HEK293T (cell line): ENCODE data around the gene RPL37.

Experiments used
- CTCF ChIA-PET: fragments of 350-600 bp; formaldehyde crosslinking; extraction: SDS; loops from one replicate; lab custom pipeline; 2021; ENCODE audit warnings: antibody characterized with exemption, inconsistent platforms; lab: Yijun Ruan, JAX
- POLR2A ChIA-PET: fragments of 350-600 bp; formaldehyde crosslinking; extraction: SDS; loops from one replicate; lab custom pipeline; 2020; ENCODE audit warnings: antibody characterized with exemption, inconsistent platforms; lab: Yijun Ruan, JAX
- DNase-seq: peaks from one replicate; pipeline ENCODE4 v3.0.0; 2012; ENCODE audit warnings: mixed read lengths; ENCODE audit errors: extremely low spot score
- ARNT ChIP-seq: fragments of 450-650 bp; IDR thresholded peaks from 2 replicates; pipeline ENCODE4 v1.6.1; 2017; ENCODE audit warnings: mild to moderate bottlenecking
- BHLHE40 ChIP-seq: fragments of 450-650 bp; IDR thresholded peaks from 2 replicates; pipeline ENCODE4 v1.6.1; 2016; ENCODE audit warnings: mild to moderate bottlenecking, moderate library complexity, borderline replicate concordance
- CTBP1 ChIP-seq: fragments of 450-650 bp; IDR thresholded peaks from 2 replicates; pipeline ENCODE4 v1.6.1; 2016; ENCODE audit warnings: borderline replicate concordance
- ELF4 ChIP-seq: fragments of 450-650 bp; IDR thresholded peaks from 2 replicates; pipeline ENCODE4 v1.6.1; 2017; ENCODE audit warnings: antibody characterized with exemption
- FOXA1 ChIP-seq: fragments of 450-650 bp; IDR thresholded peaks from 2 replicates; pipeline ENCODE4 v1.6.1; 2016; ENCODE audit warnings: mild to moderate bottlenecking
- FOXK2 ChIP-seq: fragments of 450-650 bp; IDR thresholded peaks from 2 replicates; pipeline ENCODE4 v1.6.1; 2016; ENCODE audit warnings: mild to moderate bottlenecking
- FOXM1 ChIP-seq: fragments of 450-650 bp; IDR thresholded peaks from 2 replicates; pipeline ENCODE4 v1.6.1; 2017; ENCODE audit warnings: mild to moderate bottlenecking, borderline replicate concordance
- HDGF ChIP-seq: fragments of 450-650 bp; IDR thresholded peaks from 2 replicates; pipeline ENCODE4 v1.6.1; 2017; ENCODE audit warnings: antibody characterized with exemption, borderline replicate concordance
- L3MBTL2 ChIP-seq: fragments of 450-650 bp; conservative IDR thresholded peaks from 2 replicates; pipeline ENCODE4 v1.6.1; 2016; ENCODE audit warnings: mild to moderate bottlenecking
- LEF1 ChIP-seq: fragments of 450-650 bp; IDR thresholded peaks from 2 replicates; pipeline ENCODE4 v1.6.1; 2017; ENCODE audit warnings: mild to moderate bottlenecking, borderline replicate concordance
- NFRKB ChIP-seq: fragments of 450-650 bp; IDR thresholded peaks from 2 replicates; pipeline ENCODE4 v1.6.1; 2016; ENCODE audit warnings: mild to moderate bottlenecking, moderate library complexity
- SP1 ChIP-seq: fragments of 450-650 bp; IDR thresholded peaks from 2 replicates; pipeline ENCODE4 v1.6.1; 2017
- SUZ12 ChIP-seq: fragments of 450-650 bp; IDR thresholded peaks from 2 replicates; pipeline ENCODE4 v1.6.1; 2016; ENCODE audit warnings: mild to moderate bottlenecking
- TARDBP ChIP-seq: fragments of 450-650 bp; IDR thresholded peaks from 2 replicates; pipeline ENCODE4 v1.6.1; 2016
- TF ChIP-seq, protein P1 (sequence below): fragments of 450-650 bp; IDR thresholded peaks from 2 replicates; pipeline ENCODE4 v1.6.1; 2016

Gene RPL37

DNA sequence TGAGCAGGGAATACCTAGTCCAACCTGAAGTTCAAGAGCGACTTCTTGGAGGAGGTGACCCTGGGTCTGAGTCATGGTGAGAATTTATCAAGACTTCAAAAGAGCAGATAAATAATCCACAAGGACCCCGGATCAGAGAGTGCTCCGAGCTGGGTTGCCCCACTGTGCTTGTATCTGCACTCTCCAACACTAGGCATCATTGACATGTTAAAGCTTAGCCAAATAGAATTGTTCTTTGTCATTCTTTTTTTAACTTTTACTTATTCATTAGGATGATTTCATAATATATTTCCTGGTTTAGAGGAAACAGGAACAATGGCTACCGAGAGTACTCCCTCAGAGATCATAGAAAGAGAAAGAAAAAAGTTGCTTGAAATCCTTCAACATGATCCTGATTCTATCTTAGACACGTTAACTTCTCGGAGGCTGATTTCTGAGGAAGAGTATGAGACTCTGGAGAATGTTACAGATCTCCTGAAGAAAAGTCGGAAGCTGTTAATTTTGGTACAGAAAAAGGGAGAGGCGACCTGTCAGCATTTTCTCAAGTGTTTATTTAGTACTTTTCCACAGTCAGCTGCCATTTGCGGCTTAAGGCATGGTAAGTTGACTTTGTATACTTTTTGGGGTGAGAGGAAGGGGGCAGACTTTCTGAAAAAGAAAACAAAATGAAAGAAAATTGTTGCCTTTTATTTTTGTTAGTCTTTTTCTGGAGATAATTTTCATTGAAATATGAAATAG, 6.2 kb upstream of the RPL37 start, which contains the start of gene CARD6:
Gene CARD6 (plus strand): TSS at position 300 of the 738 bp plus-strand sequence. CDS start 16 bp downstream, at position 316.
- ChIA-PET POLR2A (interaction anchor here (1.0 kb wide), 2 partner anchors 9 to 12 kb away, joined by 3 to 4 read pairs; no protein-coding TSS in a partner anchor), CTCF (interaction anchor here (0.7 to 1.5 kb wide), 2 partner anchors 11 to 38 kb away, joined by 3 read pairs; no protein-coding TSS in a partner anchor)
- TF ChIP-seq CTBP1 (no peak), LEF1 (no peak), L3MBTL2 (no peak), FOXA1 (no peak), ELF4 (no peak), BHLHE40 (no peak), FOXK2 (no peak)
- TF ChIP-seq, protein P1, sequence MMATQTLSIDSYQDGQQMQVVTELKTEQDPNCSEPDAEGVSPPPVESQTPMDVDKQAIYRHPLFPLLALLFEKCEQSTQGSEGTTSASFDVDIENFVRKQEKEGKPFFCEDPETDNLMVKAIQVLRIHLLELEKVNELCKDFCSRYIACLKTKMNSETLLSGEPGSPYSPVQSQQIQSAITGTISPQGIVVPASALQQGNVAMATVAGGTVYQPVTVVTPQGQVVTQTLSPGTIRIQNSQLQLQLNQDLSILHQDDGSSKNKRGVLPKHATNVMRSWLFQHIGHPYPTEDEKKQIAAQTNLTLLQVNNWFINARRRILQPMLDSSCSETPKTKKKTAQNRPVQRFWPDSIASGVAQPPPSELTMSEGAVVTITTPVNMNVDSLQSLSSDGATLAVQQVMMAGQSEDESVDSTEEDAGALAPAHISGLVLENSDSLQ: no peak
- DNase-seq: no peak

DNA sequence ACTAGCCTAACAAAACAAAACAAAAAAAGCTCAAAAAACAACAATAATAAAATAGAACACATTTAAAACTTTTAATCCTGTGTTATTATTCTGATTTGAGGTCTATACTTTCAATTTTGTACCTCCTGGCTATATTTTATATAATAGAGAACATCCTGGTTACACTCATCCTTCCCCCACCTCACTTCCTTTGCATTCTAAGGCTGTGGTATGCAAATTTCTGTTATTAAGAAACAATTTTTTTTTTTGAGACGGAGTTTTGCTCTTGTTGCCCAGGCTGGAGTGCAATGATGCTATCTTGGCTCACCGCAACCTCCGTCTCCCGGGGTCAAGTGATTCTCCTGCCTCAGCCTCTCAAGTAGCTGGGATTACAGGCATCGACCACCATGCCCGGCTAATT, 3.1 kb upstream of the RPL37 start:
- CTCF ChIA-PET: no interaction called here
- TF ChIP-seq NFRKB: no peak
- TF ChIP-seq CTBP1: no peak
- TF ChIP-seq BHLHE40: no peak
- DNase-seq: no peak
- POLR2A ChIA-PET: no interaction called here

DNA sequence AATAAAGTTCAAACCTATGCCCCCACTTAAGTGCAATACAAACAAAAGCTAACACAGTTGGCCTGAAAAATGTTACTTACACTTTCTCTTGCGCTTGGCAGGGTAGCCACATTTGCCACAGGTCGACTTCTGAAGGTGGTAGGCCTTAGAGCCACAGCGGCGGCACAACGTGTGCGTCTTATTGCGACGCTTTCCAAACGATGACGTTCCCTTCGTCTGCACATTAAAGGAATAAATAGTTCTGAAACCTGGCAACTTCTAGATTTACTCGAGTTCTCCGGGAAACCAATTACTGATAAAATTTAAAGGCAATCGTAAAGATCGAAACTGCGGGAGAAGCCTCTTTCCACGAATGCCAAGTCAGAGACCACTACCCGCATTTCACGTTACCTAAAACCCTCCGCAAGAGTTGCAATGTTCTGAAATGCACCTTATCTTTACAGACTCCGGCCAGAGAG, 602 bp downstream of the RPL37 start:
- POLR2A ChIA-PET: interaction anchor here (0.9 to 2.0 kb wide), 13 partner anchors 10 to 59 kb away, joined by 3 to 11 read pairs (median 4); no protein-coding TSS in a partner anchor
- DNase-seq: no peak
- no peak for TF ChIP-seq FOXM1
- no peak for TF ChIP-seq ARNT
- TF ChIP-seq HDGF: no peak
- no peak for TF ChIP-seq BHLHE40
- TF ChIP-seq ELF4: no peak
- CTCF ChIA-PET: no interaction called here

DNA sequence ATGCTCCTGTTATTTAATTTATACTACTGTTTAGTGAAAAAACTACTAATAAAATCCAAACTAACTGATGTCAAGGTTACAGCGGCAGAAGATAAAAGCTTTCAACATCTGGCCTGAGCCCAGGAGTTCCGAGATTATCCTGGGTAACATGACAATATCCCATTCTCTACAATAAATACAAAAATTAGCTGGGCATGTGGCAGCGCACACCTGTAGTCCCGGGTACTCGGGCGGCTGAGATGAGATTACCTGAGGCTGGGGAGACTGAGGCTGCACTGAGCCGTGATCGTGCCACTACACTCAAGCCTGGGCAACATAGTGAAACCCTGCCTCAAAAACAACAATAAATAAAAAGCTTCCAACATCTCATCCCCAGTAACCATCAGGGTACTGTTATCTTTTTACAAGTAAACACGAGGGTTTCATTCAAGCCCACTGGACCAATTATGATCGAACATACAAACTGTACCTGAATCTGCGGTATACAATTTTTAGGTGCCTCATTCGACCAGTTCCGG, 1.3 kb downstream of the RPL37 start:
- ChIA-PET CTCF (no interaction called here), POLR2A (interaction anchor here (1.0 kb wide), 1 partner anchor 31 kb away, joined by 3 read pairs; no protein-coding TSS in a partner anchor)
- TF ChIP-seq SUZ12: no peak
- TF ChIP-seq BHLHE40: no peak
- DNase-seq: no peak

DNA sequence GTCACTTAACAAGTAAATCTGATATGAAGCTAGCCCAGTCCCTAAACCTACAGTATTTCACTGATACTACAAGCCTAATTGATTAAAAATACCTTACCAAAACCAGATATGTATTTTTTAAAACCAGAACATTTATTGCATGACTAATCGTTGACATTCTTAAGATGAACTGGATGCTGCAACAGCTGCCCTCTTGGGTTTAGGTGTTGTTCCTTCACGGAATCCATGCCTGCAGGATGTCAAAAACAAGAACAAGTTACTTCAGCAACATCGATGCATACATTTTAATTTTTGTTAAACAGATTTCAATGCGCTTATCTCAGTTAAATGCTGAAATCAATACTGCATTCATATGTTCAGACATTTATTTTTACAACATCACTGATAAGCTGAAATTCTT, 2.7 kb downstream of the RPL37 start:
- TF ChIP-seq TARDBP (no peak), SP1 (no peak), ARNT (no peak), L3MBTL2 (no peak), NFRKB (no peak), FOXA1 (no peak), FOXK2 (no peak), FOXM1 (no peak), SUZ12 (no peak), BHLHE40 (no peak), CTBP1 (no peak)
- TF ChIP-seq, protein P1: no peak
- DNase-seq: no peak
- ChIA-PET CTCF (no interaction called here), POLR2A (interaction anchor here (3.2 kb wide), 1 partner anchor 9 kb away, joined by 10 read pairs; no protein-coding TSS in a partner anchor)

DNA sequence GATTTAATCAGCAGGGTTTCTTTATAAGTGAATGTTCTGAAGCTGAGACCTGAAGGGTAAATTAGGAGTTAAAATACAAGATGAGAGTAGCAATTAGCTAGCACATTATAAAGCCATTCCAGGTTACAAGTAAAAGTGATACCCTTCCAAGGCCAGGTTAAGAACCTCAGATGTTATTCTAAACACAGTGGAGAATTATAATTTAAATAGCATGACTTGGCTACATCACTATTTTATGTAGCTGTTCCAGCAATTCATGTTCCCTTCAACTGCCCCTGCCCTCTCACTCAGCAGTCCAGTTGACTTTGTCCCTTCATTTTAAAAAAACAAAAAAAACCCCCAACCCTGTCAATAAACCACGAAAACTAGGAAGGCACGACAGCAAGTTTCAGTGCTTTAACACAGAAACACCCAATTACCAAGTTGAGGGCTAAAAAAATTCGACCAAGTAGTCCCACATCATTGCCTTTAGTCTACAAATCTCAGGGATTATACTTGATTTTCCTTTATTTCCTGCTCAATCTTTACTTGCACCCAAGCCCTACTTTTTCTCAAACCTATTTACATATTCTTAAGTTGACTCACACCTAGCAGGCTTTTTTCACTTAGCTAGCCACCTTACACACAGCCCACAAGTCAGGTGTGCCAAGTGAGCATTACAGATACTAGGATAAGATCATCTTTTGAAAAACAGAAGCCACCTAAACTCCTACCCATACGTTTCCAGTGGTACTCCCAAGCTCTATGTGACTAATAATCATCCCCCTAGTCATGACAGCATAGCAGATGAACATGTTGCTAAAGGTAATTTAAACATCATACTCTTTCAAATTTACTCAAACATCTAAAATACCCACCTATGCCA, 3.4 kb downstream of the RPL37 start:
- POLR2A ChIA-PET: interaction anchor here (3.2 kb wide), 1 partner anchor 8 kb away, joined by 10 read pairs; no protein-coding TSS in a partner anchor
- CTCF ChIA-PET: no interaction called here
- TF ChIP-seq NFRKB: no peak
- no peak for DNase-seq
